ENCODE measurements around the gene PGBD5. TPM values are rescaled to one million over a fixed set of nuclear protein-coding genes. Genes with fewer than 3 reads are reported as not detected.

The PGBD5 gene
- total RNA-seq, 1 donor from 2014 or later: 16.2 TPM

DNA sequence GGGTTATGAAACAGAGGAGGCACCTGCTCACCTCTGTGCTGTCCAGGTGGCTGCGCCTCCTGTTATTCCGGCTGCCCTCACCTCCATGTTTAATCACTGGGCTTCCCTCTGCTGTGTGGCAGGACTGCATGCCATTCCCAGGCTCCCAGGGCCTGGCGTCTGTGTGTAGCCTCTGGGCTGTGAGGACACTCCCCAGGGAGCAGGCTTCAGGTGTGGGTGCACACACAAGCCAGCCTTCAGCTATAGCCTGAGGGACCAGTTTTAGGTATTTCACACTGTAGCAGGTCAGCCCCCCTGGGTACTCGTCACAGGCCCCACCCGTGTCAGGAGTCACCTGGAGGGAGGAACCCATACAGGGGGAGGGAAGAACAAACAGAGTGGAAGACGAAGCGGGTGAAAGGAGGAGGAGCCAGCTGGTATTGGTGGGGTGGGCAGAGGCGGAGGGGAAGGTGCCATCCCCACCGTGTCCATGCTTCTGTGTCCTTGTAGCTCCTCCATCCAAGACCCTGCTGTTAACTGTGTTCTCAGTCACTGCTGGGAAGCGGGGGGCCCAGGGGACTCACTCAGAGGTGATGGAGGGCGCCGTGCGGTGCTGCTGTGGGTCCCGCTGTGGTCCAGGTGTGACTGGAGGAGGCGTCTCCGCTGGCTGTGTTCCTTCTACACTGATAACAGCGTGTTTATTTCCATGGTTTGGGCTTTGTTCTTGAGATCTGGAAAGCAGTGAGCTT lies 158.6 kb downstream of the PGBD5 start:
- TF ChIP-seq, protein P1, sequence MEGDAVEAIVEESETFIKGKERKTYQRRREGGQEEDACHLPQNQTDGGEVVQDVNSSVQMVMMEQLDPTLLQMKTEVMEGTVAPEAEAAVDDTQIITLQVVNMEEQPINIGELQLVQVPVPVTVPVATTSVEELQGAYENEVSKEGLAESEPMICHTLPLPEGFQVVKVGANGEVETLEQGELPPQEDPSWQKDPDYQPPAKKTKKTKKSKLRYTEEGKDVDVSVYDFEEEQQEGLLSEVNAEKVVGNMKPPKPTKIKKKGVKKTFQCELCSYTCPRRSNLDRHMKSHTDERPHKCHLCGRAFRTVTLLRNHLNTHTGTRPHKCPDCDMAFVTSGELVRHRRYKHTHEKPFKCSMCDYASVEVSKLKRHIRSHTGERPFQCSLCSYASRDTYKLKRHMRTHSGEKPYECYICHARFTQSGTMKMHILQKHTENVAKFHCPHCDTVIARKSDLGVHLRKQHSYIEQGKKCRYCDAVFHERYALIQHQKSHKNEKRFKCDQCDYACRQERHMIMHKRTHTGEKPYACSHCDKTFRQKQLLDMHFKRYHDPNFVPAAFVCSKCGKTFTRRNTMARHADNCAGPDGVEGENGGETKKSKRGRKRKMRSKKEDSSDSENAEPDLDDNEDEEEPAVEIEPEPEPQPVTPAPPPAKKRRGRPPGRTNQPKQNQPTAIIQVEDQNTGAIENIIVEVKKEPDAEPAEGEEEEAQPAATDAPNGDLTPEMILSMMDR (IDR thresholded peaks at IDR 0.05; ENCODE audit: unreplicated experiment): no peak
- Mint-ChIP-seq H3K9me3 (ENCODE audit: low read depth) (no peaks in the 10 kb centered on the region), H3K4me1 (ENCODE audit: low read depth) (peaks cover 25% of the 10 kb centered on the region), H3K27me3 (no peaks in the 10 kb centered on the region), H3K36me3 (ENCODE audit: insufficient read depth) (peaks cover 18% of the 10 kb centered on the region), H3K4me3 (ENCODE audit: low read depth) (no peak overlapping the region), H3K27ac (peak overlapping the region; percentile 29)
- no peak for DNase-seq (ENCODE audit: low spot score, unreplicated experiment)

DNA sequence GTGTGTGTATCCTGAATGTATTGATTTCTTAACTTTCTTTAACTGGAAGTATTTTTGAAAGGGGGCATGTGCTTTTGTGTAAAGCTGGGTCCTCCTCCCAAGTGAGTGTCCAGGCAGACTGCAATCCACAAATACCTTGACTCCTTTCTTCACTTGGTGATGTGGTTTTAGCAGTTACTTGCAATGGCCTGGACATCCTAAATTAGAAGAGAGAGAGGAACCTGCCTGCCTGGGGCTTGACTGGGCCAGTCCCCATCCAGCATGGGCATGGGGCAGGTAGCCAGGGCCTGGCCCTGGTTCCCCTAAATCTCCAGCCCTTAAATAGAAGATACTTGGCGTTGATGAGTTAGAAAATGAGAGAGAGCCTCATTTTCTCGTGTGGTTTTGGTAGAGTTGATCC lies 159.7 kb downstream of the PGBD5 start:
- no peak for DNase-seq (ENCODE audit: low spot score, unreplicated experiment)
- no peak overlapping the region for H3K4me3 Mint-ChIP-seq (ENCODE audit: low read depth)
- peaks cover 33% of the 10 kb centered on the region for H3K4me1 Mint-ChIP-seq (ENCODE audit: low read depth)
- TF ChIP-seq, protein P1 (IDR thresholded peaks at IDR 0.05; ENCODE audit: unreplicated experiment): no peak
- no peak overlapping the region for H3K27ac Mint-ChIP-seq
- H3K27me3 Mint-ChIP-seq: no peaks in the 10 kb centered on the region
- peaks cover 18% of the 10 kb centered on the region for H3K36me3 Mint-ChIP-seq (ENCODE audit: insufficient read depth)
- no peaks in the 10 kb centered on the region for H3K9me3 Mint-ChIP-seq (ENCODE audit: low read depth)

DNA sequence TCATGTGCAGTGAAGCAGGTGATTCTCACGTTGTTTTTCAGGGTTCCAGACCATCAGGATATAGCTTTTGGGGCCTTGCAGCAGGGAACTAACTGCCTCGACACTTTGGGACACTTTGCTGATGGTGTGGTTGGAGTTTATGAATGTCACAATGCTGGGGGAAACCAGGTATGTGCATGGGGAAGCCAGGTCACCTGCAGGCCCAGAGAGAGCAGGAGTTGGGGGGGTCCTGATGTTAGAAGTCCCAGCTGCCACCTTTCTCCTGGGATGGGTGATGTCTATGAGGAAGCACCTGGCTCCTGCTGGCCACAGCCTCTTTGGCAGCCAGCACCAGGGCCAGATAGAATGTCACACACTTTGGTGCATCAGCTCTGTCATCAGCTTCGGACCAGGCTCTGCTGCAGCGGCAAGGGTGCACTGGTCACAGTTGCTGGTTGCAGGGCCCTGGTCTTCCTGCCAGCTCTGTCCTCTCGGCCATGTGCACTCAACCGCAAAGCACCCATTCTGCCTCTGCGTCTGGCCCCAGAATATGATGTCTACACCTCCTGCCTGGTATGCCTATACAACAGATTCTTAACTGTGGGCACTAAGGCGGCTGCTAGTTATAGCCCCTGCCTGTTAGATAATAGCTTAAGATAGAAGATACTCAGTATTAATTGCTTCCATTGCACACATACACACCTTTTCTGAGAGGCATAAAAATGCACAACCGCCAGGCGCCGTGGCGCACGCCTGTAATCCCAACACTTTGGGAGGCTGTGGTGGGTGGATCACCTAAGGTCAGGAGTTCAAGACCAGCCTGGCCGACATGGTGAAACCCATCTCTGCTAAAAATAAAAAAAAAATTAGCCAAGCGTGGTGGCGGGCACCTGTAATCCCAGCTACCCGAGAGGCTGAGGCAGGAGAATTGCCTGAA lies 160.7 kb downstream of the PGBD5 start:
- no peak for DNase-seq (ENCODE audit: low spot score, unreplicated experiment)
- peaks cover 36% of the 10 kb centered on the region for H3K4me1 Mint-ChIP-seq (ENCODE audit: low read depth)
- peaks cover 14% of the 10 kb centered on the region for H3K36me3 Mint-ChIP-seq (ENCODE audit: insufficient read depth)
- H3K9me3 Mint-ChIP-seq (ENCODE audit: low read depth): no peaks in the 10 kb centered on the region
- TF ChIP-seq, protein P1 (IDR thresholded peaks at IDR 0.05; ENCODE audit: unreplicated experiment): no peak
- no peak overlapping the region for H3K4me3 Mint-ChIP-seq (ENCODE audit: low read depth)
- no peak overlapping the region for H3K27ac Mint-ChIP-seq
- H3K27me3 Mint-ChIP-seq: no peaks in the 10 kb centered on the region

Other genes with a start within 250 kb of the PGBD5 start
- gene COG2, start 216.1 kb upstream of the PGBD5 start, total RNA-seq: 45.2 and 48.3 TPM in 2 replicates